Right atrium auricular region (tissue), 2 donors: ENCODE data around the gene LCORL. TPM values are rescaled to one million over a fixed set of nuclear protein-coding genes. Genes with fewer than 3 reads are reported as not detected.

ENCODE experiments used
- DNase-seq: peaks from one replicate; pipeline ENCODE4 v3.0.0-alpha.2; 2019; ENCODE audit warnings: low spot score
- H3K27ac ChIP-seq, 2 donors: fragments of 200-600 bp; sonication (generic); 1 replicate in 1 of 2; 2 replicates in 1 of 2; pipeline ENCODE4 v1.5.1; 2016 to 2019
- H3K27me3 ChIP-seq, 2 donors: fragments of 200-600 bp; sonication (generic); one replicate each; pipeline versions ENCODE4 v1.5.1 to v1.6.0; 2017 to 2019
- H3K36me3 ChIP-seq: fragments of 200-600 bp; sonication (generic); one replicate; pipeline ENCODE4 v1.5.1; 2016
- H3K4me1 ChIP-seq, 2 donors: fragments of 200-600 bp; sonication (generic); one replicate each; pipeline versions ENCODE4 v1.5.1 to v1.6.0; 2017 to 2019
- H3K4me3 ChIP-seq, 2 donors: fragments of 200-600 bp; sonication (generic); 1 replicate in 1 of 2; 2 replicates in 1 of 2; pipeline ENCODE4 v1.5.1; 2017 to 2019; ENCODE audit warnings: mild to moderate bottlenecking in 1 of 2, moderate library complexity in 1 of 2
- H3K9me3 ChIP-seq, 2 donors: fragments of 200-600 bp; sonication (generic); one replicate each; pipeline ENCODE4 v1.5.1; 2019
- CTCF ChIP-seq, 2 donors: fragments of 200-600 bp; sonication (generic); IDR thresholded peaks; one replicate each; pipeline ENCODE4 v1.5.1; 2019; ENCODE audit warnings: antibody characterized with exemption in 2 of 2
- total RNA-seq, 2 donors: library from RNA; depleted of rRNA; stranded (reverse); fragments of >200 nt; gene quantifications; one replicate each; pipeline ENCODE4 v1.1.0, GENCODE V29; 2016

The LCORL gene
- total RNA-seq, 2 donors from 2014 or later: 8.8 to 12.3 TPM

- no peaks in the 10 kb centered on the region for H3K27me3 ChIP-seq
- no peak for DNase-seq
- H3K4me3 ChIP-seq: no peak overlapping the region
- no peaks in the 10 kb centered on the region for H3K36me3 ChIP-seq
- H3K9me3 ChIP-seq: no peaks in the 10 kb centered on the region
- no peaks in the 10 kb centered on the region for H3K4me1 ChIP-seq
- TF ChIP-seq CTCF (IDR thresholded peaks at IDR 0.05): no peak
- no peak overlapping the region for H3K27ac ChIP-seq
Observed at GRCh38 chr4:17945303-17945702, 76.3 kb downstream of the LCORL start.

GRCh38 chr4:17941731-17942130, 79.8 kb downstream of the LCORL start:
- H3K4me3 ChIP-seq: no peak overlapping the region
- H3K27ac ChIP-seq: no peak overlapping the region
- DNase-seq: no peak
- no peaks in the 10 kb centered on the region for H3K4me1 ChIP-seq
- TF ChIP-seq CTCF (IDR thresholded peaks at IDR 0.05): no peak
- H3K36me3 ChIP-seq: no peaks in the 10 kb centered on the region
- no peaks in the 10 kb centered on the region for H3K9me3 ChIP-seq
- H3K27me3 ChIP-seq: no peaks in the 10 kb centered on the region

- Histone ChIP-seq H3K36me3 (no peaks in the 10 kb centered on the region), H3K4me1 (no peaks in the 10 kb centered on the region), H3K4me3 (no peak overlapping the region), H3K27ac (no peak overlapping the region), H3K9me3 (no peaks in the 10 kb centered on the region), H3K27me3 (no peaks in the 10 kb centered on the region)
- TF ChIP-seq CTCF (IDR thresholded peaks at IDR 0.05): no peak
- no peak for DNase-seq
Observed at GRCh38 chr4:17939054-17939453, 82.5 kb downstream of the LCORL start.

- no peak overlapping the region for H3K27ac ChIP-seq
- H3K9me3 ChIP-seq: peaks cover 9 to 13% of the 10 kb centered on the region in 2 donors
- TF ChIP-seq CTCF (IDR thresholded peaks at IDR 0.05): no peak
- no peaks in the 10 kb centered on the region for H3K27me3 ChIP-seq
- DNase-seq: no peak
- H3K4me3 ChIP-seq: no peak overlapping the region
- H3K4me1 ChIP-seq: no peaks in the 10 kb centered on the region
- H3K36me3 ChIP-seq: no peaks in the 10 kb centered on the region
Observed at GRCh38 chr4:17934286-17934685, 87.3 kb downstream of the LCORL start.

GRCh38 chr4:17933126-17933525, 88.4 kb downstream of the LCORL start:
- Histone ChIP-seq H3K4me1 (no peaks in the 10 kb centered on the region), H3K4me3 (no peak overlapping the region), H3K9me3 (peaks cover 9 to 13% of the 10 kb centered on the region in 2 donors), H3K27ac (no peak overlapping the region), H3K36me3 (no peaks in the 10 kb centered on the region), H3K27me3 (no peaks in the 10 kb centered on the region)
- TF ChIP-seq CTCF (IDR thresholded peaks at IDR 0.05): no peak
- no peak for DNase-seq

- Histone ChIP-seq H3K27ac (no peak overlapping the region), H3K36me3 (no peaks in the 10 kb centered on the region), H3K4me3 (no peak overlapping the region), H3K9me3 (peaks cover 9 to 13% of the 10 kb centered on the region in 2 donors), H3K27me3 (no peaks in the 10 kb centered on the region), H3K4me1 (no peaks in the 10 kb centered on the region)
- DNase-seq: no peak
- TF ChIP-seq CTCF (IDR thresholded peaks at IDR 0.05): no peak
Observed at GRCh38 chr4:17932041-17932440, 89.5 kb downstream of the LCORL start.
